Muscle of back (tissue), 11 donors: Measurements from ENCODE around the gene R3HDM4. TPM values are rescaled to one million over a fixed set of nuclear protein-coding genes. Genes with fewer than 3 reads are reported as not detected.

Experiments
- DNase-seq, 3 donors: peaks; one replicate each; pipeline versions ENCODE4 v3.0.0 to v3.0.0-alpha.2; 2013
- polyA plus RNA-seq, 10 donors: library from polyadenylated mRNA; unstranded; fragments of 120-200 nt; gene quantifications; one replicate each; pipeline ENCODE4 v1.2.1, GENCODE V29; 2013; ENCODE audit not compliant: insufficient read length in 10 of 10

The R3HDM4 gene
- polyA plus RNA-seq, 10 donors = 20.5 to 47.8 (median 30.2) TPM

DNA sequence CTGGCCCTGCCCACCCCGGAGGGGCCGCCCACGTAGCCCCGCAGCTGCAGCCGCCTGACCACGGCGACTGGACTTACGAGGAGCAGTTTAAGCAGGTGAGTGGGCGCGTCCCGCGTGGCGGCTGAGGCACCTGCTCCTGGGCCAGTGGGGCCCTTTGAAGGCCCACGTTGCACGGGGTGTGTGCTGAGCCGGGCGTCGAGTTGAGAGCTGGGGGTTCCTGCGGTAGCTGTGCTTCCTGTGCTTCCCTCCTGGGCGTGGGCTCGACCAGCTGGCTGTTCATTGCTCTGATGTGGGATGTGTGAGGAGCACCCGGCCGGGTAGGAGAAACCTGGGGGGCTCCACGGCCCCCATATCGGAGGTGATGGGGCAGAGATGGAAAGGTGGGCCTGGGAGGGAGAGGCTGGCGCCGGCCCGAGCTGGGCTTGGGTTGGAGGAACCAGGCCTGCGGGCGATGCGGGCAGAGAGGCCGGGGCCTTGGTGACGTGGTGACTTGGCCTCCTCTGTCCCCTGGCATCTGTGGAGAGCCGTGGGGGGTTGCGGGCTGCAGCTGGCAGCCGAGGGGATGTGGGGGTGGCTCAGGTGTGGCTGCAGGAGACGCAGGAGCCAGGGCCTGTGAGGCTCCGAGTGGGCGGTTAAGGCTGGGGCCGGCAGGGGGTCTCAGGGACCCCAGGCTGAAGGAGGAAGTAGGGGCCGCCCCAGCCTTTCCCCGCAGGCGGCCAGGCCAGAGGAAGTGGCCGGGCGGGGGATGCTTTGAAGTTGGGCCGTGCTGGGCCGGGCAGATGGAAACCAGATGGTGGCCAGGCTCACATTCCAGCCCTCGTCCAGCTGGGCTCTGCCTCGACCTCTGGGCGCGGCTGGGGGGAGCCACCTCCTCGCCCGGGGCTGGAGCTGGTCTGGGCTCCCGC, 19.9 kb upstream of the R3HDM4 start:
- DNase-seq = peak in 2 of 3 donors; percentile 76 to 84

DNA sequence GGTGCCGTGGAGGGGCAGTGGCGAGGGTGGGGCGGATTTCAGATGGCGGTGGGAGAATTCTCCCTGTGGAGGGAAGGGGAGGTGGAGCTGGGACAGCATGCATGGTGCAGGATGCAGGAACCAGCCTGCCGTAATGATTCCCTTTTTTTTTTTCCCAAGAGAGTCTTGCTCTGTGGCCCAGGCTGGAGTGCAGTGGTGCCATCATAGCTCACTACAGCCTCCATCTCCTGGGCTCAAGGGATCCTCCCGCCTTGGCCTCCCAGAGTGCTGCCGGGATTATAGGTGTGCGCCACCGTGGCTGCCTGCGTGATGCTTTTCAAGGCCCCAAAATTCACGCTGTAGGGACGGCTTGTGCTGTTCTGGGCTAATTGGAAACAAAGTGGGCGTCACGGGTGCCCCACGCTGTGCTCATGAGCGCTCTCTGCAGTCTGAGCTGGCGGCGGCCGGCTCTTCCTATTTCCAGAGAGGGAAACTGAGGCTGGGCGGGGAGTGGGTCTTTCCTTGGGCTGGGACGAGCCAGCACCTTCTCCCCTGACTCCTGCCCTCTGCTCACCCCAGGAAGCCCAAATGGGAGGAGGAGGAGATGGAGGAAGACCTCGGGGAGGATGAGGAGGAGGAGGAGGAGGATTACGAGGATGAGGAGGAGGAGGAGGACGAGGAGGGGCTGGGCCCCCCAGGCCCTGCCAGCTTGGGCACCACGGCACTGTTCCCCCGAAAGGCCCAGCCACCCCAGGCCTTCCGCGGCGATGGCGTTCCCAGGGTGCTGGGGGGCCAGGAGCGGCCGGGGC, 19.0 kb upstream of the R3HDM4 start:
- DNase-seq = no peak

DNA sequence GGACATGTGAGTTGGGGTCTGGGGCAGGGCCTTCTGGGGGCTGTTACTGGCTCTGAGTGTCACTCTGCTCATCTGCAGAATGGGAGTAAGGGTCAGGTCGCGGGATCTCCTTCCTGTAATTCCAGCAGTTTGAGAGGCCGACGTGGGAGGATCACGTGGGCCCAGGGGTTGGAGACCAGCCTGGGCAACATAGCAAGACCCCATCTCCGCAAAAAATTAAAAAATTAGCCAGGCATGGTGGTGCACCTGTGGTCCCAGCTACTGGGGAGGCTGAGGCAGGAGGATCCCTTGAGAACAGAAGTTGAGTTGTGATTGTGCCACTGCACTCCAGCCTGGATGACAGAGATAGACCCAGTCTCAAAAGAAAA, 16.9 kb upstream of the R3HDM4 start:
- no peak for DNase-seq

DNA sequence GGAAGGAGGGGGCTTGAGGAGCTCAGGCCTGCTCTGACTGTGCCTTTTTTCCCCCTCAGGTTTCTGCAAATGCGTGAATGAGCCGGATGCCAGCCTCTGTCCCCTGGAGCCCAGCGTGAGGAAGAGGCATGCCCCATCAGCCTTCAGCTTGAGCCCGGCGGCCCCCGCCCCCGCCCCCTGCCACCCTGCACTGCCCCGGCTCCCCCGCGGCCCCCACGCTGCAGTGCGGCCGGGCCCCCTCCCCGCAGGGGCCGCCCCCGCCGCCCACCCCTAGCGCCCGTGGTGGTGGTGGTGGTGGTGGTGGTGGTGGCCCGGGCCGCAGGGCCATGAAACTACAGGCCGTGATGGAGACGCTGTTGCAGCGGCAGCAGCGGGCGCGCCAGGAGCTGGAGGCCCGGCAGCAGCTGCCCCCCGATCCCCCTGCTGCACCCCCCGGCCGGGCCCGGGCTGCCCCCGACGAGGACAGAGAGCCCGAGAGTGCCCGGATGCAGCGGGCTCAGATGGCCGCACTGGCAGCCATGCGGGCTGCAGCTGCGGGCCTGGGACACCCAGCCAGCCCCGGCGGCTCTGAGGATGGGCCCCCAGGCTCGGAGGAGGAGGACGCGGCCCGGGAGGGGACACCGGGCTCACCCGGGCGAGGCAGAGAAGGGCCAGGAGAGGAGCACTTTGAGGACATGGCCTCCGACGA, 16.3 kb upstream of the R3HDM4 start:
- no peak for DNase-seq

DNA sequence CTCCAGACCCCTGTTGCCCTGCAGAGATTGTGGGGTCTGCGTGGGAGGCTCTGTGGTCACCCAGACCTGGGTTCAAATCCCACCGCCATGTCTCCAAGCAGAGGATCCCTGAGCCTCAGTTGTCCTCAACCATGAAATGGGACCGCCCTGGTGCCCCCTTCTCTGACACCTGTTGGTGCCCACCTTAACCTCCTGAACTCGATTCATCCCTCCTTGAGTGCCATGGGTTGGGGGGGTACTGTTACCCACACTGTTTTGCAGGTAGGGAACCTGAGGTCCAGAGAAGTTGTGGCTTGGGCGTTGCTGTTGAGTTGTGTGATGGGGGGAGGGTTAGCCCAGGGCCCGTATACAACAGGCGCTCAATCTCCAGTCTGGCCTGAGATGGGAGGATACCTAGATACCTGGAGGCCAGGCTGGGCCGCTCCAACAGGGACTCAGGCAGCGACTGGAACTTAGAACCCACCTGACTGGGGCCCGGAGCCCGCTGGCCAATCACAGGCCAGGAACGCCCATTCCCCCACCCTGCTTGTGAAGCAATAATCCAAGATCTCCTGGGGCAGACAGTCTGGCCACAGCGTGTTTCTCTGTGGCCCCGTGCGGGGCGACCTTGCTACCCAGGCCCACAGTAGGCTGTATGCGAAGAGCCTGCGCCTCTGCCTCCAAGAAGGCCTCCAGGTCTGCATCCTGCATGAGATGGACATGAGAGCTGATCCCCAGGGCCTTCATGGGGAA, 15.6 kb upstream of the R3HDM4 start:
- no peak for DNase-seq

DNA sequence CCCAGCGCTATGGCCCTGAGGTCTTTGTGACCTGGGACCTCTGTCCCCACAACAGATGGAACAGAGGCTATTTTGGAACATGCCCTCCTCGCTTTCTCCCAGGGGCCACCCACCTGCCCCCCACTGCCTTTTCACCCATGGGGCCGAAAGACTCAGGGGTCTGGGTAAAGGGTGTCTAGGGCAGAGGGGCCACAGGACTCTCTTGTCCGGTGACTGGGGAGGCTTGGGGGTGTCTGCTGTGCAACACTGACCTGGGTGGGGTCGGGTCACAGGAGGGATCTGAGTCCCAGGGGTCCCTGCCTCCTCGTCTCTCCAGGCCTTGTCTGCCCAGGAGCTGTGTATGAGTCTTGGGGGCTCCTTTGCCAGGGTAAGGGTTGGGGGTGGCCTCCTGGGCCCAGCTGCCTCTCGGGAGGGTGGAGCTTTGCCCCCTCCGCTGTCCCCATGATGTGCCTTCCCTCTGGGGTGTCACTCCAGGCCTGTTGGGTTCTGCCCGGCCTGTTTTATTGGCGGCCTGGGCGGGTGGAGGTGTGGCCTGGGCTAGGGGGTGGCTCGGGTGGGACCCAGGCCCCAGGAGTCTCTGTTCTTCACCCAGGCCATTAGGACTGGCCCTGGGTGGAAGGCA, 14.9 kb upstream of the R3HDM4 start:
- DNase-seq = no peak

DNA sequence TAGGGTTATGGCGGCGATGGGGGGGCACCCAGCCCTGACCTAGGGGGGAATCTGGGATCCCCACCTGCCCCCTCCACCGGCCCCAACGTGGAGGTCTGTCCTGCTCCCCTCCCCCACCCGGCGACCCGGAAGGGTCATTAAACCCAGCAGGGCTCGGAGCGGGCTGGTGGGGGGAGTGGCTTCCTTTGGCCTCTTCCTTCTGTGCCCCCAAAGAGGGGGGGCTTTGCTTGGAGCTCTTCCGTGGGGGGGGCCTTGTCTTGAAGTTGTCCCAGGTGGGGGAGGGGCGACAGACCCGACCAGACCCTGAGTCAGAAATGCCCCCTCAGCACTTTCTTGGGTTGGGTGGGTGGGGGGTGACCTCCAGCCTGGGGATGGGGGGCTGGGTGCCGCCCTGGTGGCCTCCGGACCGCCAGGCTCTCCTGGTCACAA, 14.3 kb upstream of the R3HDM4 start:
- DNase-seq = no peak

DNA sequence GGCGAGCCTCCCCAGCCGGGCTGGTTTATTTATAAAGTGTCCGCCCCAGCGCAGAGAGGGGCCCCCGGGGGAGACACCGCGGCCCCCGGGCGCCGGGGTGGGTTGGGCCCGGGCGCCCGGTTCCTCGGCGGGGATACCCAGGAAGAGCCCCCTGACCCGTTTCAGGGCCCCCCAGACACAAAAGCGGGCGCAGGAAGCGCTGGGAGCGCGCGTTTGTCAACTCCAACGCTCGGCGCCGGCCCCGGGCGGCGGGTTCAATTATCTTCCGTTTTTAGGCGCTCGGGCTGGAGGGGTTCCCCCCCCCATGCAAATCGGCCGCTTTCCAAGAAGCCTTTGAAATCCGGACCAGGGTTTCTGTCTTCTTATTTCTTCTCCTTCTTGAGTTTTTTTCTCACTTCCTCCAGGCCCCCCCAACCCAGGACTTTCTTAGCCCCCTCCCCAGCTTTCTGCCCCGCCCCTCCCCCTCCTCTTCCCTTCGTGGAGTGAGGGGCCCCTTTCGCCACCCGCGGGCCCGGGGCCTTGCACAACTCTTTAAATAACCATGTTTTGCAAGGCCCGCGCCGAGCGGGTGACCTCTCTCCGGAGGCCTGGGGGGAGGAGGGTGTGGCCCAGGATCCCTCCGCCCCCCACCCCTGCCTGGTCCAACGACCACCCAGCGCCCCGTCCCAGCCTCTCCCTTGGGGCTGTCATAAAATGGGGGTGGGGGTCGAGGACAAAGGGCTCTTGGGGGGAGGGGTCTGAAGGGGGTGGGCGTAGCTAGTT, 13.8 kb upstream of the R3HDM4 start:
- peak in 2 of 3 donors; percentile 60 to 72 for DNase-seq

DNA sequence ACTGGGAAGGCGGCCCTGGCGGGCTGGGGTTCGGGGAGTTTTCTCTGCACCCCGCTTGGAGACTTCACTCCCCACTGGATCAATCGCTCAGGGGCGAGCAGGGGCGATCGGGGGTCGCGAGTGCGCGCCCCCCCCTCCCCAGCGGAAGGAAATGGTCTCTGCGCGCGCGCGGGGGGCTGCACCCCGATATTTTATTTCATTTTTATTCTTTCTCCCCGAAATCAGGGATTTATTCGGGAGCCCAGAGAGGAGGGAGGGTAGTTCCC, 13.2 kb upstream of the R3HDM4 start:
- peak in 1 of 3 donors; percentile 60 for DNase-seq

DNA sequence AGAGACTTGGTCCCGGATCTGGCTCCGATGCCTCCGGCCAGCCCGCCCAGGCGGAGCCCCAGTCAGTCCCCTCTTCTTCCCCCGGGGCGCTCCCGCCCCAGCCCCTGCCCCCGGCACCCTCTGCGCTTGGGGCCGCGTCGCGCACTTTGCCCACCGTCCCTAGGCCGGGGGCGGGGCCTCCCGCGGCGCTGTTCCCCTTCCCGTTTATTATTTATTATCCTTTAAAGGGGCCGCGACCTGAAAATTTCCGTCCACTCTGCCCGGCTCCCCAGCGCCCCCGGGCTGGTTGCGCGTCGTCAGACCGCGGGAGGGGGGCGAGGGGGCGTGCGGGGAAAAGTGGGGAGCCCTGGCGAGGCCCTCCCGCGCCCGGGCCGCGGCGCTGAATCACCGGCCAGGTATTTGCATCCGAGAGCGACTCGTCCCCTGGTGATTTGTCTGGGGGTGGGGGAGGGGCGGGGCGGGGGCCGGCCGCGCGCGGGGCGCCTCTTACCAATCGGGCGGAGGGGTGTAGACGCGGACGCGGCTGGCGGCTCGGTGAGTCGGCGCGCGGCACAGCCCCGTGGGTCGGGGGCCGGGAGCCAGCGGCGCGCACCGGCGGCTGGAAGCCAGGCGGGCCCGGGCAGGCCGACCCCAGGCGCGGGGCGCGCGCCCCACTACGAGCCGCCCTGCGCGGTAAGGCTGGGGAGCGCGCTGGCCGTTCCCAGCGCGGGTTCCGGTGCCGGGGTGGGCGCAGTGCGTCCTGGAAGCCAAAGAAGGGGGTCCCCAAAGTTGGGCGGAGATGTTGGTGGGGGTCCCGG, 12.7 kb upstream of the R3HDM4 start, which contains the start of gene ARID3A:
Gene ARID3A, plus strand, starts transcription at position 510 of the 797 bp plus-strand sequence. CDS start 3,494 bp downstream, outside the sequence.
- peak; percentile 85 to 95 (median 90) for DNase-seq

DNA sequence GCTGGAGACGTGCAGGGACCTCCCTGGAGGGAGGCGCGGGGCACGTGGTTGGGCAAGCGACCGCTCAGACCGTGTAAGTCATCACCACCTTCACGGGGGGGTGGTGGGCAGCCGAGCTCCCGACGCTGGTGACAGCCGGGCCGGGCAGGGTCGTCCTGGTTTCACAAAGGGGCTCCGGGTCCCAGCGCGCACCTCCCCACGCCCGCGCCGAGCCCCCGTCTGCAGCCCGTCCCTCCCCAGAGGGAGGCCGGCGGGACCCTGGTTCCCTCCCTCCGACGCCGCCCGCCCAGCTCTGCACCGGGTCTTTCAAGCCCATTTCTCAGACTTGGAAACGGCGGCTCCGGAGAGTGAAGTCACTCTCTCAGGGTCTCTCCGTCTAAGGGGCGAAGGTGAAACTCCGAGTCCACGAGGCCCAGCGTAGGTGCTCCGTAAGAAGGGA, 12.1 kb upstream of the R3HDM4 start:
- DNase-seq = no peak

DNA sequence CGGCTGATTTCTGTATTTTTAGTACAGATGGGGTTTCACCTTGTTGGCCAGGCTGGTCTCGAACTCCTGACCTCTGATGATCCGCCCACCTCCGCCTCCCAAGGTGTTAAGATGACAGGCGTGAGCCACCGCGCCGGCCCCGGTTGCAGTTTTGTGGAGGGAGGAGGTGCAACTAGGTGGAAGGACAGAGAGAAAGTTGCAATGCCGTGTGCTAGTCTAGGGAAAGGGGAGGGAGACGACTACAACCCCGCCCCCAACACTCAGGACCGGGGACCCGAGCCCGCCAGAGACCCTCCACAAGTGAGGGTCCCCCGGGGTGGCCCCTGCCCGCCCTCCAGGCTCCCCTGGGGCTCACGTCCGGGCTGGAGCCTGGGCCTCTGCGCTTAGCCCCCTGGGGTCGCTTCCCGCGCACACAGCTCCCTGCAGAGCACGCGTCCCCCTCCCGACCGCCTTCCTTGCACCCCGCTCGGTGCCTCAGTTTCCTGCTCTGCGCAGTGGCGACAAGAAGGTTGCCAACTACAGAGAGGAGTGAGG, 11.6 kb upstream of the R3HDM4 start:
- DNase-seq = peak in 1 of 3 donors; percentile 51

DNA sequence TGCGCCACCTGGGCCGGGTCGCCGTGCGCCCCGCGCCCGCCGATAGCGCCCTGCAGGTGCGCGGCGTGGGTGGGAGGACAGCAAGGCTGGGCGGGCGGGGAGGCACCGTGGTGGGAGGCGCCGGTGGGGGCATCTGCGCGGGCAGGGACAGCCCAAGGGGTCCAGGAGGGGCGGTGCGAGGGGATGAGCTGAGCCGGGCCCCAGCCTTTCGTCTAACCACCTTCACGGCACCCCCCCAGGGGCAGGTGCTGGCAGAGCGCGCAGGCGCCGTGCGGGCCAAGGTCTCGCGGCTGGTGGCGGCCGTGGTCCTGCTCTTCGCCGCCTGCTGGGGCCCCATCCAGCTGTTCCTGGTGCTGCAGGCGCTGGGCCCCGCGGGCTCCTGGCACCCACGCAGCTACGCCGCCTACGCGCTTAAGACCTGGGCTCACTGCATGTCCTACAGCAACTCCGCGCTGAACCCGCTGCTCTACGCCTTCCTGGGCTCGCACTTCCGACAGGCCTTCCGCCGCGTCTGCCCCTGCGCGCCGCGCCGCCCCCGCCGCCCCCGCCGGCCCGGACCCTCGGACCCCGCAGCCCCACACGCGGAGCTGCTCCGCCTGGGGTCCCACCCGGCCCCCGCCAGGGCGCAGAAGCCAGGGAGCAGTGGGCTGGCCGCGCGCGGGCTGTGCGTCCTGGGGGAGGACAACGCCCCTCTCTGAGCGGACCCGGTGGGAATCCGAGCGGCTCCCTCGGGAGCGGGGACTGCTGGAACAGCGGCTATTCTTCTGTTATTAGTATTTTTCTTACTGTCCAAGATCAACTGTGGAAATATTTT, 7.2 kb upstream of the R3HDM4 start:
- peak in 1 of 3 donors; percentile 49 for DNase-seq

DNA sequence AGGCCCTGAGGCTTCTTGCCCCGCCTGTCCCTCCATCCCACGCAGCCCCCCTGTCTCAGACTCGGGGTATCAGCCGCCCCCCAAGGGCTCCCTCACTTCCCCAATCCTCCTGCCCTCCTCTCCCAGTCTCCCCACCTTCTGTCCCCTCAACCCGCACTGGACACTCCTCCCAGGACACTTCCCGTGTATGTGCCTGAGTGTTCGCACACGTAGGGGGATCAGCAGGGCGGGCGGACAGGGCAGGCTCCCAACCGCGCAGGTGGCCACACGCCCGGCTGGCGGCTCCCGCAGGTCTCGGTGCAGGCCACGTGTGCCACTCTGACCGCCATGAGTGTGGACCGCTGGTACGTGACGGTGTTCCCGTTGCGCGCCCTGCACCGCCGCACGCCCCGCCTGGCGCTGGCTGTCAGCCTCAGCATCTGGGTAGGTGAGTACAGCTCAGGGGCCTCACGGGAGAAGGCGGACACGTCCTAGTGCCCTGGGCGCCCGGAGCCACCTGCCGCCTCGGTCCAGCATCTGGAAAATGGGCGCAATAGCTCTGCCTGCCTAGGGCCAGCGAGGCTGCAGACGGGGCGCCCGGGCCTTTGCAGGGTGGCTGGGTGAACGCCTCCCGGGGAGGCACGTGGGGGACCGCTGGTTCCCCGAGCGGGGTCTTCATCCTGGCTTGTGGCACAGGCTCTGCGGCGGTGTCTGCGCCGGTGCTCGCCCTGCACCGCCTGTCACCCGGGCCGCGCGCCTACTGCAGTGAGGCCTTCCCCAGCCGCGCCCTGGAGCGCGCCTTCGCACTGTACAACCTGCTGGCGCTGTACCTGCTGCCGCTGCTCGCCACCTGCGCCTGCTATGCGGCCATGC, 6.4 kb upstream of the R3HDM4 start:
- DNase-seq = peak in 1 of 3 donors; percentile 37

DNA sequence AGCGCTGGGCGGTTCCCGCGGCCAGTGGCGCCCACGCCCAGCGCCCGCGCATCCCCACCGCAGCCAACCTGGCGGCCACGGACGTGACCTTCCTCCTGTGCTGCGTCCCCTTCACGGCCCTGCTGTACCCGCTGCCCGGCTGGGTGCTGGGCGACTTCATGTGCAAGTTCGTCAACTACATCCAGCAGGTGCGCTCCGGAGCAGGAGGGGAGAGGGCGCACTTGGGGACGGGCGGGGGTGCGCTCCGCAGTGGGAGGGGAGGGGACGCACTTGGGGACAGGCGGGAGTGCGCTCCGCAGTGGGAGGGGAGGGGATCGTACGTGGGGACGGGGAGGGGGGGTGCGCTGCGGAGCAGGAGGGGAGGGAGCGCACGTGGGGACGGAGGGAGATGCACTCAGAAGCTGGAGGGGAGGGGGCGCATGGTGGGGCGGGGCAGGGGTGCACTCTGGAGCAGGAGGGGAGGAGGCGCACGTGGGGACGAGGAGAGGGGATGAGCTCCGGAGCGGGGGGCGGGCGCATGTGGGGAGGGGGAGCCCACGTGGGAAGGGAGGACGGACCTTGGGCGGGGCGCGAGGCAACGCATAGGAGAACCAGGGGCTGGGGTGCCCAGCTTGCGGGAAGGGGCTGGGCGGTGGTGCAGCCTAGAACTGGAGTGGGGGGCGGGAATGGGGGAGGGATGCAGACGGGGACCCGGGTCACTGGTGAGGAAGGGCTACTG, 5.6 kb upstream of the R3HDM4 start:
- DNase-seq = no peak

DNA sequence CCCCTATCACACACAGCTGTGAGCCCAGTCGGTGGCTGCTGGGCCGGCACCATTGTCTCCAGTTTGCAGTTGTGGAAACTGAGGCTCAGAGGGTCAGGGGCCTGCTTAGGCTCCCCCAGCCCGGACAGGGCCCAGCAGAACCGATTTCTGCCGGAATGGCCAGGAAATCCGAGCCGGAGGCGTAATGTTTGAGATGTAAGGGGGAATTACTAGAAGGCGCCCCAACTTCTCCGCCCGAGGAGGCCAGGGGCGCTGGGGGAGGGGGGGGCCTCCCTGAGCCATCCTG, 5.1 kb upstream of the R3HDM4 start:
- peak in 1 of 3 donors; percentile 27 for DNase-seq
